Activated CD4-positive, alpha-beta T cell treated with anti-CD3 and anti-CD28 coated beads for 36 hours (primary cell): ENCODE measurements around the gene BACE2. TPM values are rescaled to one million over a fixed set of nuclear protein-coding genes. Genes with fewer than 3 reads are reported as not detected.

ENCODE experiments used
- ATAC-seq: fragments of 200-7000 bp; cut with Tn5 transposase; one replicate; pipeline ENCODE4 v1.10.0; 2021; ENCODE audit warnings: mild to moderate bottlenecking, moderate library complexity
- CTCF ChIA-PET: fragments of 350-600 bp; sonication (Branson Sonifier 250); formaldehyde crosslinking; loops from one replicate; lab custom pipeline; 2021; ENCODE audit warnings: antibody characterized with exemption; lab: Charles Lee
- POLR2A ChIA-PET: fragments of 350-600 bp; sonication (Branson Sonifier 250); formaldehyde crosslinking; loops from one replicate; lab custom pipeline; 2021; ENCODE audit warnings: antibody characterized with exemption, inconsistent platforms; lab: Charles Lee
- DNase-seq: peaks from one replicate; pipeline ENCODE4 v3.0.0-alpha.2; 2020
- H3K27ac Mint-ChIP-seq: one replicate; pipeline ENCODE4 v1.8.0; 2021; ENCODE audit warnings: mixed read lengths
- H3K27me3 Mint-ChIP-seq: one replicate; pipeline ENCODE4 v1.8.0; 2021; ENCODE audit warnings: mixed read lengths
- H3K36me3 Mint-ChIP-seq: one replicate; pipeline ENCODE4 v1.8.0; 2021; ENCODE audit warnings: low read depth, mixed read lengths
- H3K4me1 Mint-ChIP-seq: one replicate; pipeline ENCODE4 v1.8.0; 2021; ENCODE audit warnings: mixed read lengths
- H3K4me3 Mint-ChIP-seq: one replicate; pipeline ENCODE4 v1.8.0; 2021; ENCODE audit warnings: mild to moderate bottlenecking, moderate library complexity, mixed read lengths
- H3K9me3 Mint-ChIP-seq: one replicate; pipeline ENCODE4 v1.8.0; 2021; ENCODE audit warnings: low read depth, mixed read lengths
- intact Hi-C, 2 experiments: fragments of 100-400 bp; cut with DNase I in 1 of 2; cut with micrococcal nuclease in 1 of 2; formaldehyde crosslinking; loops; one replicate each; pipeline versions ENCODE4 v1.14.2 to v1.15.1; 2022 to 2024; cut with DNase I, micrococcal nuclease
- total RNA-seq, 2 experiments: library from RNA; stranded (reverse); gene quantifications; one replicate each; pipeline ENCODE4 v1.2.3, GENCODE V29; 2021

BACE2 gene
- total RNA-seq, 2 experiments from 2014 or later = 0.25 to 0.50 TPM

GRCh38 chr21:41217671-41218385 is 49.9 kb downstream of the BACE2 start:
- H3K4me3 Mint-ChIP-seq = no peak overlapping the region
- no peak for ATAC-seq
- ChIA-PET CTCF (interaction anchor here (1.0 kb wide), 1 partner anchor 24 kb away, joined by 3 read pairs; no protein-coding TSS in a partner anchor), POLR2A (no interaction called here)
- peaks cover 17% of the 10 kb centered on the region for H3K27me3 Mint-ChIP-seq
- intact Hi-C loops = no loop called here
- DNase-seq = no peak
- no peaks in the 10 kb centered on the region for H3K9me3 Mint-ChIP-seq
- no peaks in the 10 kb centered on the region for H3K4me1 Mint-ChIP-seq
- H3K27ac Mint-ChIP-seq = no peak overlapping the region
- no peaks in the 10 kb centered on the region for H3K36me3 Mint-ChIP-seq

- intact Hi-C loops = no loop called here
- H3K27ac Mint-ChIP-seq = no peak overlapping the region
These were observed 51.7 kb downstream of the BACE2 start for GRCh38 chr21:41219498-41220207.

DNA sequence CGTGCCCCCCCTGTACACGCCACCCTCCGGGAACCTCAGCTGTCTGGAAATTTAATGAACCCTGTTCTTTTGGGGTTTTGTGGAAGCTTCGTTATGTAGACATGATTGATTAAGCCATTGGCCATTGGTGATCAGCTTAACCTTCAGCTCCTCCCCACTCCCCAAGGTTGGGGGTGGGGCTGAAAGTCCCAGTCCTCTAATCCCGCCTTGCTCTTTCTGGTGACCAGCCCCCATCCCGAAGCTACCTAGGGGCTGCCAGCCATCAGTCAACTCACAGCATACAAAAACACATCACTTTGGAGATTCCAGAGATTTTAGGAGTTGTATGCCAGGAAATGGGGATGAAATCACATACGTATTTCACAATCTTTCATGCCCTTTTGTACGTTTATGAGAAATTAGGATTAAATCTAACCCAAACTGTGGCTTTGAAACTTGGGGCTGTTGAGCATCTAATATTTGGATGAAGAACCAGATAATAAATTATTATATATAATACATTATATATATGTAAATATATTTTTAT is 52.3 kb downstream of the BACE2 start:
- Mint-ChIP-seq H3K4me1 (no peaks in the 10 kb centered on the region), H3K36me3 (no peaks in the 10 kb centered on the region), H3K27me3 (peaks cover 7% of the 10 kb centered on the region), H3K4me3 (no peak overlapping the region), H3K9me3 (no peaks in the 10 kb centered on the region), H3K27ac (no peak overlapping the region)
- intact Hi-C loops = no loop called here
- no peak for DNase-seq
- ATAC-seq = no peak
- ChIA-PET CTCF (no interaction called here), POLR2A (no interaction called here)

More at GRCh38 chr21:41219498-41220207, 51.7 kb downstream of the BACE2 start:
- H3K4me3 Mint-ChIP-seq = no peak overlapping the region
- no peaks in the 10 kb centered on the region for H3K9me3 Mint-ChIP-seq
- ChIA-PET POLR2A (no interaction called here), CTCF (no interaction called here)
- DNase-seq (no peak), ATAC-seq (no peak)
- peaks cover 10% of the 10 kb centered on the region for H3K27me3 Mint-ChIP-seq
- H3K36me3 Mint-ChIP-seq = no peaks in the 10 kb centered on the region
- no peaks in the 10 kb centered on the region for H3K4me1 Mint-ChIP-seq

- H3K4me3 Mint-ChIP-seq = no peak overlapping the region
- no peak for DNase-seq
- no peaks in the 10 kb centered on the region for H3K36me3 Mint-ChIP-seq
- ATAC-seq = no peak
- peaks cover 2% of the 10 kb centered on the region for H3K27me3 Mint-ChIP-seq
- no peaks in the 10 kb centered on the region for H3K9me3 Mint-ChIP-seq
- intact Hi-C loops = no loop called here
- ChIA-PET POLR2A (interaction anchor here (0.7 kb wide), 1 partner anchor 844 kb away, joined by 3 read pairs; no protein-coding TSS in a partner anchor), CTCF (no interaction called here)
- H3K4me1 Mint-ChIP-seq = no peaks in the 10 kb centered on the region
- H3K27ac Mint-ChIP-seq = no peak overlapping the region
These were observed 54.5 kb downstream of the BACE2 start for GRCh38 chr21:41222247-41223068.

DNA sequence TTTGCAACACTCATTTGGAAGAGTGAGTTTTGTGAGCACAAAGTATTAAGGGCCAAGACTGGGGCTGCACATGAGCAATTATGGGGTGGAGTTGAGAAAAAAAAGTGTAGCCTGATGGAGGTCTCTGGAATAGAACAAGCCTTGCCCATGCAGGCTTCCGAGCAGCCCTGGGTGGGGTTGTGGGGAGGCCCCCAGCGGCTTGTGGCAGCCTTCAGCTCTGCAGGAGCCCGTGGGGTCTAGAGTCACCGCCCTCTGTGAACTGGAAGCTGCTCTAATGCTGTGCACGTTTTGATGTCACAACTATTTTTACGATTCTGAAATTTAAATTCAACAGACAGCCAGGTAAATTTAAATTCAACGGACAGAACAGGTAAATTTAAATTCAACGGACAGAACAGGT is 58.9 kb downstream of the BACE2 start:
- Mint-ChIP-seq H3K36me3 (no peaks in the 10 kb centered on the region), H3K27ac (no peak overlapping the region), H3K9me3 (no peaks in the 10 kb centered on the region), H3K4me3 (no peak overlapping the region), H3K4me1 (peaks cover 3% of the 10 kb centered on the region), H3K27me3 (peaks cover 4% of the 10 kb centered on the region)
- intact Hi-C loops = no loop called here
- ATAC-seq (no peak), DNase-seq (no peak)
- POLR2A ChIA-PET = no interaction called here
- CTCF ChIA-PET = interaction anchor here (0.5 kb wide), 1 partner anchor 379 kb away, joined by 3 read pairs; no protein-coding TSS in a partner anchor

DNA sequence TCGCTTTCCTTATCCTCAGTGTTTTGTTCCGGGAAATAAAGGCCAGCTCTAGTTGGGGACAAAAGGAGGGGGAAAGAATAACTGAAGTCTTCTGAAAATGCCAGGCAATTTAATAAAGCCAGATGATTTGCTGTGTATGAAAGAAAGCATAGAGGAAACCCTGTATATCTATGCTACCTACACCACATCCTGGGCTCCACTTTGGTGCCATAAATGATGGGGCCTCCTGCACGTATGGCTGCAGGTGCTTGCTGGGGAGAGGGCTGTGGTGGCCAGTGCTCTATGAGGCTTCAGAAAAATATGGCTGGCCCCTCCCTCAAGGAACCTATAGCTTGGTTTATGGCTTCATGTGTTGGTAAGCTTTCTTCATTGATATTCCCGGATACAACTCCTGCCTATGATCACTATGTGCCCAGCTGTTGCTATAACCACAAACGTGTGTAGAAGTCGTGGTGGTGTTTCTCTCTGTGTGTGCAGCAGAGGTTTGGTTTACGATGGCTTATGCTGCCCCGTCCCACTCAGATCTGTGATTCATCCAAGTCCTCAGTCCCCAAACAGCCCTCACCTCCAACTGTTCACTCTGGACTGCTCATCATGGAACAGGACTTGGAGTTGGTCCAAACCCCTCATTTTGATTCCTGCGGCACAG is 59.5 kb downstream of the BACE2 start:
- ATAC-seq (peak; percentile 36), DNase-seq (peak; percentile 7)
- ChIA-PET POLR2A (no interaction called here), CTCF (interaction anchor here (0.5 kb wide), 1 partner anchor 379 kb away, joined by 3 read pairs; no protein-coding TSS in a partner anchor)
- Mint-ChIP-seq H3K27ac (no peak overlapping the region), H3K9me3 (no peaks in the 10 kb centered on the region), H3K4me1 (peaks cover 3% of the 10 kb centered on the region), H3K4me3 (no peak overlapping the region), H3K36me3 (no peaks in the 10 kb centered on the region), H3K27me3 (peaks cover 9% of the 10 kb centered on the region)
- intact Hi-C loops = no loop called here

- H3K27me3 Mint-ChIP-seq = peaks cover 10% of the 10 kb centered on the region
- ChIA-PET CTCF (no interaction called here), POLR2A (interaction anchor here (0.6 kb wide), 1 partner anchor 41 kb away, joined by 3 read pairs; no protein-coding TSS in a partner anchor)
- no peak overlapping the region for H3K27ac Mint-ChIP-seq
- peak; percentile 30 for ATAC-seq
- H3K4me1 Mint-ChIP-seq = peaks cover 3% of the 10 kb centered on the region
- H3K4me3 Mint-ChIP-seq = no peak overlapping the region
- DNase-seq = peak; percentile 18
- H3K9me3 Mint-ChIP-seq = no peaks in the 10 kb centered on the region
- H3K36me3 Mint-ChIP-seq = no peaks in the 10 kb centered on the region
- intact Hi-C loops = no loop called here
These were observed 60.0 kb downstream of the BACE2 start for GRCh38 chr21:41228006-41228370.

DNA sequence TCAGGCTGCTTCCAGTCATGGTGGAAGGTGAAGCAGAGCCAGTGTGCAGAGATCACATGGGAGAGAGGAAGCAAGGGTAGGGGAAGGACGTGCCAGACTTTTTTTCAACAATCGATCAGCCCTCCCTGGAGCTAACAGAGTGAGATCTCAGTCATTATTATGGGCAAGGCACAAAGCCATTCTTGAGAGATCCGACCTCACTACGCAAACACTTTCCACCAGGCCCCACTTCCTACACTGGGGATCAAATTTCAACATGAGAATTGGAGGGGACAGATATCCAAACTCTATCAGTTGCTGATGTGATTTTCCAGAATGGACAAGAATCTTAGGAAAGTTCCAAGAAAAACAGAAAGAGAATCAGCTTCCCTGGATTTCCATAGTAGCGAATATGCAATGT is 60.5 kb downstream of the BACE2 start:
- Mint-ChIP-seq H3K36me3 (no peaks in the 10 kb centered on the region), H3K27ac (no peak overlapping the region)

DNA sequence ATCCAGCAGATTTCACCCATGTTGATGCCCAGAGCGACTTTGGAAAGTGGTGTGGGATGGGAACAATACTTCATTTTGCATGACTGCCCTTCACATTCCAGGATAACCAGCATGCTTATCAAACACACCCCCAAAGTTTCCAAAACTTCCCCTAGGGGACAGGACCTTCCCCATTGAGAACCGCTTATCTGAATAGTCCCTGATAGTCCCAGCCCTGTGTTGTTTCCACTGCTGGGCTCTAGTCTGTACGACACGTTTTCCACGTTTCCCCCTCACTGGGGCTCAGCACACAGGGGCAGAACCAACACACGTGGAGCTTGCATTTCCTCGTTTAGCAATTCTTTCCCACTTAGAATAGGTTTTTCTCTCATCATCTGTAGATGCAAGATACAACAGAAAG is 61.0 kb downstream of the BACE2 start:
- ChIA-PET CTCF (no interaction called here), POLR2A (no interaction called here)
- Mint-ChIP-seq H3K27me3 (peaks cover 10% of the 10 kb centered on the region), H3K9me3 (no peaks in the 10 kb centered on the region), H3K27ac (no peak overlapping the region), H3K4me3 (no peak overlapping the region), H3K4me1 (peaks cover 3% of the 10 kb centered on the region), H3K36me3 (no peaks in the 10 kb centered on the region)
- DNase-seq (no peak), ATAC-seq (no peak)
- intact Hi-C loops = no loop called here

More for the DNA sequence above, 60.5 kb downstream of the BACE2 start:
- peaks cover 3% of the 10 kb centered on the region for H3K4me1 Mint-ChIP-seq
- ChIA-PET POLR2A (interaction anchor here (0.6 kb wide), 1 partner anchor 41 kb away, joined by 3 read pairs; no protein-coding TSS in a partner anchor), CTCF (no interaction called here)
- intact Hi-C loops = no loop called here
- ATAC-seq (no peak), DNase-seq (no peak)
- H3K27me3 Mint-ChIP-seq = peaks cover 10% of the 10 kb centered on the region
- no peaks in the 10 kb centered on the region for H3K9me3 Mint-ChIP-seq
- H3K4me3 Mint-ChIP-seq = no peak overlapping the region

- intact Hi-C loops = no loop called here
- POLR2A ChIA-PET = no interaction called here
- CTCF ChIA-PET = no interaction called here
- DNase-seq (no peak), ATAC-seq (no peak)
- H3K36me3 Mint-ChIP-seq = no peaks in the 10 kb centered on the region
- no peak overlapping the region for H3K27ac Mint-ChIP-seq
- peaks cover 12% of the 10 kb centered on the region for H3K27me3 Mint-ChIP-seq
- peaks cover 6% of the 10 kb centered on the region for H3K4me1 Mint-ChIP-seq
- H3K4me3 Mint-ChIP-seq = no peak overlapping the region
- no peaks in the 10 kb centered on the region for H3K9me3 Mint-ChIP-seq
These were observed 61.7 kb downstream of the BACE2 start for GRCh38 chr21:41229509-41230248.
